T-helper 17 cell (primary cell): ENCODE data around the gene BBX. TPM values are rescaled to one million over a fixed set of nuclear protein-coding genes. Genes with fewer than 3 reads are reported as not detected.
"Not testable (repeated sequence)": the region's sequence is repeated elsewhere in the genome, so short reads cannot be mapped to it uniquely, and the experiment has no call there.

ENCODE experiments used
- ATAC-seq: fragments of 150-1000 bp; cut with Tn5 transposase; 2 replicates; pipeline ENCODE4 v1.10.0; 2021; ENCODE audit warnings: mild to moderate bottlenecking, moderate library complexity
- DNase-seq, 3 donors: peaks; one replicate each; pipeline versions ENCODE4 v3.0.0 to v3.0.0-alpha.2; 2020 to 2021
- H3K9me3 ChIP-seq: one replicate; pipeline ENCODE4 v1.7.0; 2013; ENCODE audit warnings: low read length, mild to moderate bottlenecking; ENCODE audit not compliant: control insufficient read depth, poor library complexity, severe bottlenecking
- H3K27ac Mint-ChIP-seq: one replicate; pipeline ENCODE4 v1.8.0; 2022; ENCODE audit warnings: mild to moderate bottlenecking, moderate library complexity, mixed read lengths
- H3K27me3 Mint-ChIP-seq: one replicate; pipeline ENCODE4 v1.8.0; 2022; ENCODE audit warnings: mixed read lengths
- H3K36me3 Mint-ChIP-seq: one replicate; pipeline ENCODE4 v1.8.0; 2022; ENCODE audit warnings: low read depth, mixed read lengths
- H3K4me1 Mint-ChIP-seq: one replicate; pipeline ENCODE4 v1.8.0; 2022; ENCODE audit warnings: mild to moderate bottlenecking, mixed read lengths
- H3K4me3 Mint-ChIP-seq: one replicate; pipeline ENCODE4 v1.8.0; 2022; ENCODE audit warnings: mild to moderate bottlenecking, moderate library complexity, mixed read lengths
- total RNA-seq, 4 donors: library from RNA in 2 of 4; stranded (reverse) in 2 of 4; gene quantifications; one replicate each; pipeline ENCODE4 v1.2.3 and lab custom pipeline; 2022 to 2026

The BBX gene
- total RNA-seq, 2 donors from 2014 or later, result 76.3 to 86.5 TPM

DNA sequence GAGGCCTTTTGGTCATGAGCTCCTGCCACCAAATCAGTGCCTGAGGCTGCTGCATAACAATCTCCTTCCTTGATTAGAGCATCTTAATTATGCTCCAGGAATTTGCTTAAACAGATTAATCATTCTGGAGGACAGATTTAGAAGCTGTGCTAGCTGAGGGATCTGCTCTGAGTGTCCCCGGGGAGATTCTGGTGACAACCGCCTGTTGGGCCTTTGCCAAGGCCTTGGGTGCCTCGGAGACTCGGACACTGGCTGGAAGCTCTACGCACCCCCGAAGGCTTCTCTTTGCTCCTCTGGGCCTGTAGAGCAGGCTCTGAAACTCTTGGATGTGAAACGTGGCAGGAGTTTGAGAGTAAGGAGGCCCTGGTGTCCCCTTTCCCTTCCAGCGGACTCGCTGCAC, 304.0 kb downstream of the BBX start:
- H3K36me3 Mint-ChIP-seq, result no peaks in the 10 kb centered on the region
- H3K4me3 Mint-ChIP-seq, result no peak overlapping the region
- DNase-seq, result no peak
- H3K9me3 ChIP-seq, result no peaks in the 10 kb centered on the region
- peaks cover 23% of the 10 kb centered on the region for H3K27me3 Mint-ChIP-seq
- no peak for ATAC-seq
- H3K27ac Mint-ChIP-seq, result no peak overlapping the region
- no peaks in the 10 kb centered on the region for H3K4me1 Mint-ChIP-seq

DNA sequence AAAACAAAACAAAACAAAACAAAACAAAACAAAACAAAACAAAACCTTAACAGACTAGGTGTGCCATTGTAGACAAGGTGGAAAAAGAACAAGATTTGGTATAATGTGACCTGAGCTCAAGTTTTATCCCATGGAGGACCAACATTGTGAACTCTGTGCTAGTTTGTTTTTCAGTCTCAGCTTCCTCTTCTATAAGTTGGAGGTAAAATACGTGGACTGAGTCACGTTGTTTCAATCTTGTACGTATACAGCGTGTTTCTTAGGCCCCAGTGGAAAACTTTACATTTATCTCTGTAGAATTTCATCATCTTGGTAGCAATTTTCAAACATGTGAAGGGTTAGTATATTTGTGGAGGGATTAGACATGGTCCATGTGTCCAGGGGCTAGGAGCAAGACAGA, 306.4 kb downstream of the BBX start:
- Mint-ChIP-seq H3K36me3 (no peaks in the 10 kb centered on the region), H3K27me3 (peaks cover 18% of the 10 kb centered on the region), H3K4me1 (no peaks in the 10 kb centered on the region), H3K4me3 (no peak overlapping the region), H3K27ac (no peak overlapping the region)
- H3K9me3 ChIP-seq, result no peaks in the 10 kb centered on the region
- ATAC-seq, result no peak
- DNase-seq, result no peak

DNA sequence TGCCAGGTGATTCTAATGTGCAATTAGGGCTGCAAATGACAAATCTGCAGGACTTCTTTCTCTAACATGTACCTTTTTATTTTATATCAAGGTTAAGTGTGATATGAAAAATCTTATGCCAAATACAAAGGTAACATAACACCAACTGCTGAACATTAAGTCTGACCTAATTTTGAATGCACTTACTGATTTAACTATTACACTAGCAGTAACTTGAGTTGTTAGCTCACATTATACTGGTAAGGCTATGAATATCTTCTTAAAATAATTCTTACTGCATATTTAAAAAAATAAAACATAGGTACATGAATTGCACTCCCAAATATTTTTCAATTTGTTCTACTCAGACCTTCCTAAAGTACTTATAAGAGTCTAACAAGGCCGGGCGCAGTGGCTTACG, 308.8 kb downstream of the BBX start:
- Mint-ChIP-seq H3K36me3 (no peaks in the 10 kb centered on the region), H3K4me3 (no peak overlapping the region), H3K4me1 (no peaks in the 10 kb centered on the region), H3K27ac (no peak overlapping the region), H3K27me3 (peaks cover 23% of the 10 kb centered on the region)
- ATAC-seq (no peak), DNase-seq (no peak)
- H3K9me3 ChIP-seq, result no peaks in the 10 kb centered on the region

DNA sequence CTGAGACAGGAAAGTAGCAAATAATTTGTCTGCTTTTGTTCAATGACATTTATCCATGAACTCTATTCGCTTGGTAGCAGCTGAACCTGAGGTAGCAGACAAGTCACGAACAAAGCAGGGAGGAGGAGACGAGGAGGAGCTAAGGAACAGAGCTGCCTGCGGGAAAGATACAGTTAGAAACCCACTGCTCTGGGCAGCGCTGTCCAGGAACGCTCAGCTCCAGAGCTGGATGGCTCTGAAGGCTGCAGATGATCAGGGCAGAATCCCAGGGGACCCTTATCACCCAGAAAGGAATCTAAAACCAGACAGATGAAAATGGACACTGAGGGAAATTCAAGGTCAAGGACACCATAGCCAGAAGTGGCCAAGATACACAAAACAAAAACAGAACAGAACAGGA, 310.3 kb downstream of the BBX start:
- no peak overlapping the region for H3K4me3 Mint-ChIP-seq
- H3K27ac Mint-ChIP-seq, result no peak overlapping the region
- H3K9me3 ChIP-seq, result no peaks in the 10 kb centered on the region
- ATAC-seq (no peak), DNase-seq (no peak)
- H3K36me3 Mint-ChIP-seq, result no peaks in the 10 kb centered on the region
- no peaks in the 10 kb centered on the region for H3K4me1 Mint-ChIP-seq
- H3K27me3 Mint-ChIP-seq, result peaks cover 18% of the 10 kb centered on the region

DNA sequence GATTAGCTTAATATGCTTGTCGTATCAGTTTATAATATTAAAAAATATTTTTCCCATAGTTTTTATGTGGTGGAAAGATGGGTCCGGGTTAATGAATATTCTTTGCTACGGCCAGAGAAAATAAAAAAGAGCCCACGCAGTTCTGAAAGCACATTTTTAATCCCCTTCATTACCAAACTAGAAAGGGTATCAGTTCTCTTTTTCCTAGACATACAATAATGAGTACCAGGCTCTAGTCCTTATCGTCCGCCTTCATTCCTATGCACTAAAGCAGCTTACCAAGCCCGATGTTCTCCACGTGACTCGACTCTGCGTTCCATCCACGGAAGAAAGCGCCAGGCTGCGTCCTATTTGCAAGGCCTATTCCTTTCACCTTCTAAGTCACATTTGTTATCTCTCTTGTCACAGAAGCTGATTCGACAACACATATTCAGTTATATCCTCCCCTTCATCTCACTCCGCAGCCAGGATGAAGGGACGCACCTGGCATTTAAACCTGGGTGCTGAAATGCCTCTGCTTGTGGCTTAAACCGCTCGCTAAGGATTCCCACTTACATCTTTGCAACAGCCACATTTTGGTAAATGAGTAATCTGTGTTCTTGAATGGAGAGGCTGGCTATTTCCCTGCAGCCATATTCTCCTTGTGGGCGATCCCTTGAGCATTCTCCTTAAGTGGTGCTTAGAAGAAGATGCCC, 311.1 kb downstream of the BBX start:
- H3K9me3 ChIP-seq, result no peaks in the 10 kb centered on the region
- peaks cover 16% of the 10 kb centered on the region for H3K27me3 Mint-ChIP-seq
- ATAC-seq (no peak), DNase-seq (no peak)
- H3K27ac Mint-ChIP-seq, result no peak overlapping the region
- H3K4me1 Mint-ChIP-seq, result no peaks in the 10 kb centered on the region
- no peaks in the 10 kb centered on the region for H3K36me3 Mint-ChIP-seq
- H3K4me3 Mint-ChIP-seq, result no peak overlapping the region

DNA sequence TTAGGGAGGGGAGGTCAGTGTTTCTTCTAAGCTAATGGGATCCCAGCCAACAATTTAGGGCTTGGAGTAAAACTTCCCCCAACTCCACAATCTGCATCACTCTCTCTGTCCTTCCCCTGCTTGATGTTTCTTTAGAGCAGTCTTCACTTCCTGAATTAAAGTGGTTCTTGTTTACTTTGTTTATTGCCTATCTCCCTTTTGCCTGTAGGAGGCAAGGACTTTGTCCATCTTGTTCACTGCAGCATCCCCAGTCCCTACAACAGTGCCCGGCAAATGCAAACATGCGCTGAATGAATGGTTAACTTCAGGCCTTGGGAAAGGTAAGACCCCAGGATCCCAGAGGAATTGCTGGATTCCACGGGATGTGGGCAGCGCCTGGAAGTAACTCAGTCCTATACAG, 312.2 kb downstream of the BBX start:
- H3K4me1 Mint-ChIP-seq, DNase-seq, H3K27ac Mint-ChIP-seq, H3K9me3 ChIP-seq, H3K36me3 Mint-ChIP-seq, H3K27me3 Mint-ChIP-seq, ATAC-seq: not testable (repeated sequence)
- H3K4me3 Mint-ChIP-seq, result peak overlapping the region; percentile 5

DNA sequence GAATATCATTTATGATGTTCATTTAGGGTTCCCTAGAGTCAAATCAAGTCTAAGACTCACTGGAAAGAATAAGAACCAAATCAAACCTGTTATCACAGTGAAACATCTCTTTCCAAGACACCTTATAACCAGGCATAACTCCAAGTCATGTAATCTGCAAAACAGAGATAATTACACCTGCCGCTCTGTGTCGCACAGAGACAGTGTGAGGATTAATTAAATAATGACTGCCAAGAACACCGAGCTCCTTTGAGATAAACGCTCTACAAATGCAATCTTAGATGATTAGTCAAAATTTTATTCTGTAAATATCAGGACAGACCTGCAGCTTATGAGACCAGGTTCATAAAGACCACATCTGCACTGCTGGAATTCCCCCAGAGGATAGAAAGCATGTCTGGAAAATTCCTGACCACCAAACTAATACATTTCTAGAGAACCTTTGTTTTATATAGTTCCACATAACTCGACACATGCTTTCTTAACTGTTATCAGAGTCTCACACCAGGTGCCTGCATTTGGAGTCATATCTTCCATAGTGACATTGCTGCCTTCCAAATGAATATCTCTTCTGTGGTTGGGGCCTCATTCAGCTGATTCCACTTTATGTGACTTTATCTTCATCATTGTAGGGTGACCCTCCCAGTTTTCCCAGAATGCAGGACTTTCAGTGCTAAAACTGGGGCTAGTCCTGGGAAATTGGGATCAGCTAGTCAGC, 315.3 kb downstream of the BBX start:
- ATAC-seq (no peak), DNase-seq (no peak)
- Mint-ChIP-seq H3K4me1 (no peaks in the 10 kb centered on the region), H3K27ac (no peak overlapping the region), H3K36me3 (no peaks in the 10 kb centered on the region), H3K4me3 (no peak overlapping the region), H3K27me3 (peaks cover 6% of the 10 kb centered on the region)
- no peaks in the 10 kb centered on the region for H3K9me3 ChIP-seq

DNA sequence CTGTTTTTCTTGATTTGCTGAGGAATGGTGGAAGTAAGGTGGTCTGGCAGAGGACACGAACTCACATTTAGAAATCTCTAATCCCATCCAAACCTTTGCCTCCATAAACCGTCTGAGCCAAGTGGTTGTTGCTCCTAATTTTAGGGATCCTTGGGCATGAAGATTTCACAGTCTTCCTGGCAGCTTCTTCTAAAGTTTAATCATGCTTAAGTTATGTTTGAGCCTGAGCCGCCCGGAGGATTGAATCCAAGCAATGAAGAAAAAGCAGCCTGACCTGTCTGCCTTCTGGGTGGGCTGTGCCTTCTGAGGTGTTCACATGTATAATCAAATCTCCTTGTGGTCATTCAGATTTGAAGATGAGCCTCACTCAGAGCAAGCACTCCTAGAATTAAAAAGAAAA, 319.1 kb downstream of the BBX start:
- Mint-ChIP-seq H3K27me3 (peaks cover 11% of the 10 kb centered on the region), H3K36me3 (no peaks in the 10 kb centered on the region), H3K27ac (no peak overlapping the region), H3K4me1 (peaks cover 2% of the 10 kb centered on the region), H3K4me3 (no peak overlapping the region)
- H3K9me3 ChIP-seq, result no peaks in the 10 kb centered on the region
- DNase-seq (no peak), ATAC-seq (no peak)

DNA sequence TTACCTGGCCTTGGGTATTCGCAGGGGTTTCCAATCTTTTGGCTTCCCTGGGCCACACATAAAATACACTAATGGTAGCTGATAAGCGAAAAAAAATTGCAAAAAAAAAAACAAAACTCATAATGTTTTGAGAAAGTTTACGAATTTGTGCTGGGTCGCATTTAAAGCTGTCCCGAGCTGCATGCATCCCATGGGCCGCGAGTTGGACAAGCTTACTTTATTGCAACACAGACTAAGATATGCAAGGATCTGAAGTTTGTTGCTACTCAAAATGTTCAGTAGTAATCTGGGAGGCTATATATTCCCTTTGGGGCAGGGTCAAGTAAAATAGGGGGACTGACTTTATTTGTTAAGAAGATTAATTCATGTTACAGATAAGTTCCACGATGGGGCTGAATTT, 320.2 kb downstream of the BBX start:
- DNase-seq, result no peak
- H3K27me3 Mint-ChIP-seq, result peaks cover 11% of the 10 kb centered on the region
- H3K27ac Mint-ChIP-seq, result no peak overlapping the region
- no peaks in the 10 kb centered on the region for H3K36me3 Mint-ChIP-seq
- no peak for ATAC-seq
- no peak overlapping the region for H3K4me3 Mint-ChIP-seq
- H3K9me3 ChIP-seq, result no peaks in the 10 kb centered on the region
- H3K4me1 Mint-ChIP-seq, result peaks cover 2% of the 10 kb centered on the region

DNA sequence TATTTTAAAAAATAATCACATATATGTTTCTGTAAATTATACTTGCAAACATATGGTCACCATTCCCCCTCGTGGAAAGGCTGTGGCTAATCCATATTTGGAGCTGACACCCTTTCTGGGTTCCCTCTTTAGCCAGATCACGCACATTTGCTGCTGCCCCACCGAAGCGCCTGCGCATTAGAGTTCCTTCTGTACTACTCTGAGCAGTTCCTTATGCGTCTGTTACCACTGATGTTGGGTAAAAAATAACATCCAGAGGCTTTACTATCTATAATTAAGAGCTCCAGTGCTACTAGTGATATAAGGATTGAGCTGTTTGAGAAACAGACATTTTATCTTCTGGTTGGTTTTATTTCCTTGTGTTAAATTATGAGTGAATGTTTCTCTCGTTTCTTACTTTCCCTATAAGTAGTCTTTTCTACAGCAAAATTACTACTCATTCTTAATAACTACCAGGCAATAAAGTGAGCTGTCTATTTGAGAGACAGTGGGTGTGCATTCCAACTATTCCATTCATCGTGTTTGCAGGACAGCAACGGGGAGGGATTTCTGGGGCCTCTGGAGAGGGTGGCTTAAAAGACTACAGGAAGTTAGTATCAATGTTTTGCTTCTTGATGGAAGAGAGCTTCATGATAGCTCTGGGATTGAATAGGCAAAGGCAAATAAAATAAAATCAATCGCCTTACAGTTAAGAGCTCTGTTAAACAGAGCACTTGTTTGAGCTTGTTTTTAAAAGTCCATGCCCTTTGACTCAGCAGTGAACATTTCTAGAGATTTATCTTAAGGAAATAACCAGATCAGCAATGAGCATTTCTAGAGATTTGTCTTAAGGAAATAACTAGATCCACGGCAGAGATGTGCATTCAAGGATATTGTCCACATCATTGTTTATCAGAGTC, 322.9 kb downstream of the BBX start:
- no peak overlapping the region for H3K4me3 Mint-ChIP-seq
- H3K9me3 ChIP-seq, result no peaks in the 10 kb centered on the region

DNA sequence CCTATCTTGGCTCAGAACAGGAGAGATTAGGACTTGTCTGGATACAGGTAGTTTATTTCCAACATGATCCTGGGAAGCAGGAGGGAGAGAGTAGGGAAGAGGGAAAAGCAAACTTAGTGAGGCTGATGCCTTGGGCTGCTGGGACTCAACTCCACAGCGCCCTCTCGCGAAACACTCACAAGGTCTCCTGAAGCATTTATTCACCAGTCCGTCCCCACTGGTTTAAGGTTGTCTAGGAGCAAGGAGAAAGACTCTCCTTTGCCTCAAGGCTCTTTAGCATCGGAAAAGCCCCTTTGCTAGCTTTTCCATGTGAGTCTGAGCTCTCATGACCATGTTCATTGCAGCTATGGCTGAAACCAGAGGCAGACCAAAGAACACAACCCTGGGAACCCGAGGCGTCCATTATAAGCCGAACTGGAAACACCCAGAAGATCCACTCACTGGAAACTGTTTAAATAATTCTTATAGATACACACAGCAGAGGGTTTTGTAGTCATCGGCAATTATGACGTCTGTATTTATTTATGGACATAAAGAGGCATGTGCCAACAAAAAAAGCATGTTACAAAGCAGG, 323.6 kb downstream of the BBX start:
- ATAC-seq, result no peak
- DNase-seq, result peak in 2 of 3 donors; percentile 10 to 11
- peaks cover 4% of the 10 kb centered on the region for H3K4me1 Mint-ChIP-seq
- peaks cover 30% of the 10 kb centered on the region for H3K27me3 Mint-ChIP-seq
- peaks cover 4% of the 10 kb centered on the region for H3K36me3 Mint-ChIP-seq
- H3K27ac Mint-ChIP-seq, result peak overlapping the region; percentile 57
- no peak overlapping the region for H3K4me3 Mint-ChIP-seq
- H3K9me3 ChIP-seq, result no peaks in the 10 kb centered on the region

More for the DNA sequence above, 322.9 kb downstream of the BBX start:
- DNase-seq, result no peak
- H3K36me3 Mint-ChIP-seq, result peaks cover 4% of the 10 kb centered on the region
- H3K27ac Mint-ChIP-seq, result peak overlapping the region; percentile 57
- peaks cover 4% of the 10 kb centered on the region for H3K4me1 Mint-ChIP-seq
- H3K27me3 Mint-ChIP-seq, result peaks cover 26% of the 10 kb centered on the region
- no peak for ATAC-seq

DNA sequence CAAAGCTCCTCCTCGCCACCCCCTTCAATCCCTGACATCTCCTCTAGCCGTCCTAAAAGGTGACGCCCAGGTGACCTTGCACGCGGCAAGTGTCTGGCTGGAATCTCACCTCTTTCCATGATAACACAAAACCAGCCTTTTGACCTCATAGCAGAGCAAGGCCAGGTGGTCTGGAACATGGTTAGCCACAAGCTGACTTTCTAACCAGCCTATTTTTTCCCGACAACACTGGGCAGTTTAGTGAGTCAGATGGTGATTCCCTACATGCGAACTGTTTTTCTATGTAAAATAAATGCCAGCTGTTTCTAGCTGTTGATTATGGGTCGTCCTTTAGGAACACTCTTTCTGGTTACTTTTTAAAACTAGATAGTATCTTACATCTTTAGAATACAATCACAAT, 325.0 kb downstream of the BBX start:
- Mint-ChIP-seq H3K4me3 (no peak overlapping the region), H3K27me3 (peaks cover 30% of the 10 kb centered on the region), H3K36me3 (peaks cover 4% of the 10 kb centered on the region), H3K27ac (no peak overlapping the region), H3K4me1 (peaks cover 4% of the 10 kb centered on the region)
- H3K9me3 ChIP-seq, result no peaks in the 10 kb centered on the region
- no peak for DNase-seq
- no peak for ATAC-seq

DNA sequence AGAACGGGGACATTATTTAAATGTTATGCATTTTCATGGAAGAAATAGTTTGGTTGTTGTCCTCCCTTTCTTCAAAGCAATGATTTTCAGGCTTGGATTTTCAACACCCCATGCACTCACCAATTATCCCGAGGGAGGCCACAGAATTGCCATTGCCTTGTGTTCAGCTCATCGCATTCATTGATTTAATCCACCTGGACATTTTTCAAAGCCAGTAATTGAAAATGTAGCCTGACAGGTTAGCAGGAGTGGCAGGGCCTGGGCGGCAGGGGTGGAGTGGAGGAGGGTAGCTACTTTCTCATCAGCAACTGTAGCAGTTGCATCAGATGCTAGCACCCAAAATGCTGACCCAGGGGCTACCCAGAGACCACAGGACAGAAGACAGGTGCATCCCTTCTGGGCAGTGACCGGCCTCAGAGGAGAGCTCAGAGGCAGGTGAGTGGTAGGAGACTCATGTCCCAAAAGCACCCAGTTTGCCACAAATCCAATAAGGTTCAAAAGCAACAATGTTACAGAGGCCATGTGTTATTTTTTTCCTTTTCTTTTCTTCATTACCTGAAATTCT, 325.7 kb downstream of the BBX start:
- Mint-ChIP-seq H3K27ac (no peak overlapping the region), H3K4me1 (peaks cover 4% of the 10 kb centered on the region), H3K36me3 (peaks cover 4% of the 10 kb centered on the region), H3K27me3 (peaks cover 30% of the 10 kb centered on the region), H3K4me3 (no peak overlapping the region)
- ATAC-seq (no peak), DNase-seq (no peak)
- H3K9me3 ChIP-seq, result no peaks in the 10 kb centered on the region
